Left colon (tissue), 2 donors: ENCODE data around the gene EEFSEC. TPM values are rescaled to one million over a fixed set of nuclear protein-coding genes. Genes with fewer than 3 reads are reported as not detected.

Source experiments
- ATAC-seq: fragments of 200-7000 bp; cut with Tn5 transposase; one replicate; pipeline ENCODE4 v1.9.1; 2020; ENCODE audit warnings: mild to moderate bottlenecking, moderate library complexity
- DNase-seq, 2 donors: peaks; one replicate each; pipeline ENCODE4 v3.0.0-alpha.2; 2020
- intact Hi-C, 2 donors: fragments of 100-400 bp; cut with DNase I in 1 of 2; cut with micrococcal nuclease in 1 of 2; formaldehyde crosslinking; loops; one replicate each; pipeline versions ENCODE4 v1.11.2 to v1.14.0; 2022; cut with DNase I, micrococcal nuclease
- total RNA-seq, 2 donors: library from RNA; stranded (reverse); fragmentation: NEBNext Ultra II Directional; extraction: Animal tissue kit (Norgen Biotek cat#: 25700); gene quantifications; one replicate each; pipeline ENCODE4 v1.2.1, GENCODE V29; 2021
- donor health status: DM: no; HTN: no; CAD: no.
- donor health status: DM: yes; HTN: yes; CAD: no.

Gene EEFSEC
- total RNA-seq, 2 donors from 2014 or later, result 7.3 to 10.5 TPM

GRCh38 chr3:128294999-128295468 is 141.8 kb downstream of the EEFSEC start:
- intact Hi-C loops, result no loop called here
- DNase-seq, result no peak

GRCh38 chr3:128296469-128297251 is 143.4 kb downstream of the EEFSEC start:
- DNase-seq (no peak), ATAC-seq (no peak)
- intact Hi-C loops, result no loop called here

More at GRCh38 chr3:128294999-128295468, 141.8 kb downstream of the EEFSEC start:
- ATAC-seq, result no peak

- DNase-seq, result peak in 1 of 2 donors; percentile 23
- intact Hi-C loops, result no loop called here
Observed at GRCh38 chr3:128297401-128298138, 144.3 kb downstream of the EEFSEC start.

DNA sequence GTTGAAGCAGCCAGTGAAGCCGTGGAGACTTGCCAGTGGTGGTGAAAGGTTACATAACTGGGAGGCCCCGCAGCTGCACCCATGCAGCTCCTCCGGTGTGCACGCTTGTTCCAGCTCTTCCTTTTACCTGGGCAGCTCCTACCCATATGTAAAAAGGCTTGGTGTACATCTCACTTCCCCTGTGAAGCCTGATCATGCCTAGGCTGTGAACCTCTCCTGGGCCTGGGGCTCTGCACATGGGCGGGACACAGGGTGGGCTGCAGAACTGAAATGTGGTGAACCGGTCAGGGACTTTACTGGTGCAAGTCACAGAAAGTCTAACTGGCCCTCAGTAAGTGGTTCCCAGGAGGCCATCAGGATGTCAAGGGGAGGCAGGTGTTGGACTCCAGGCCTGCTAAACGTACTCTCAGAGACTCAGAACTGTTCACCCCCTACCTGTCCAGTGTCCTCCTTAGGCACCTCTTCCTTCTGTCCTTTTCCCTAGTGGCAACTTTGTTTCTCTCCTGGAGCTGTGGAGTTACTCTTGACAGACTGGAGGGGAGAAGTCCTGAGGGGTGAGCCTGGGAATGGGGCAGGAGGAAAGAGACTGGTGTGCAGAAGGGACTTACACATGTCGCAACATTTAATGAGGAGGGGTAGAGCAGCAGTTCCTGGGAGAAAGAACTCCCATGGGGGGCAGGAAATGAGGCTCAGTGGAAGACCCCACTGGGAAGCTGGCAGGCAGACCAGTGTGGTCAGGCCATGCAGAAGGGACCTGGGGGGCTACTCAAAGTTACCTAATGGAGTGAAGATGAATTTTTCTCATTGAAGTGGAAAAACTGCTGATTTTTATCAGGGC is 148.1 kb downstream of the EEFSEC start:
- DNase-seq, result no peak
- intact Hi-C loops, result no loop called here

More at GRCh38 chr3:128297401-128298138, 144.3 kb downstream of the EEFSEC start:
- no peak for ATAC-seq

DNA sequence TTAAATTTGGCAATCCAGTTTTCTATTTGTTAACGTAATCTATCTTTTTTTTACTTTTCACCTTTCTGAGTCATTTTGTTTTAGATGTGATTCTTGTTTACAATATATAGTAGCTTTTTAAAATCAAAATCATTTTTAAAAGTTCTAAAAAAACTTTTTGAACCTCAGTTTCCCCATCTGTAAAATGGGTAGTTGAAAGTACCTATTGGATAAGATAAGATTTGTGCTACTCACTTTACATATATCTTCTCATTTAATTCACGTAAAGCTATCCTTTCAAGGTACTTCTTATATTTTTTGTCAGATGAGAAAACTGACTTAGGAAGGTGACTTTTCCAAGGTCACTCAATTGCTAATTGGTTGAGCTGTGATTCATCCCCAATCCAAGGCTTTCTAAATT is 153.2 kb downstream of the EEFSEC start:
- ATAC-seq (no peak), DNase-seq (no peak)
- intact Hi-C loops, result no loop called here

More for the DNA sequence above, 148.1 kb downstream of the EEFSEC start:
- ATAC-seq, result no peak

GRCh38 chr3:128307029-128307633 is 153.8 kb downstream of the EEFSEC start:
- ATAC-seq, result peak; percentile 74
- no peak for DNase-seq
- intact Hi-C loops, result no loop called here

DNA sequence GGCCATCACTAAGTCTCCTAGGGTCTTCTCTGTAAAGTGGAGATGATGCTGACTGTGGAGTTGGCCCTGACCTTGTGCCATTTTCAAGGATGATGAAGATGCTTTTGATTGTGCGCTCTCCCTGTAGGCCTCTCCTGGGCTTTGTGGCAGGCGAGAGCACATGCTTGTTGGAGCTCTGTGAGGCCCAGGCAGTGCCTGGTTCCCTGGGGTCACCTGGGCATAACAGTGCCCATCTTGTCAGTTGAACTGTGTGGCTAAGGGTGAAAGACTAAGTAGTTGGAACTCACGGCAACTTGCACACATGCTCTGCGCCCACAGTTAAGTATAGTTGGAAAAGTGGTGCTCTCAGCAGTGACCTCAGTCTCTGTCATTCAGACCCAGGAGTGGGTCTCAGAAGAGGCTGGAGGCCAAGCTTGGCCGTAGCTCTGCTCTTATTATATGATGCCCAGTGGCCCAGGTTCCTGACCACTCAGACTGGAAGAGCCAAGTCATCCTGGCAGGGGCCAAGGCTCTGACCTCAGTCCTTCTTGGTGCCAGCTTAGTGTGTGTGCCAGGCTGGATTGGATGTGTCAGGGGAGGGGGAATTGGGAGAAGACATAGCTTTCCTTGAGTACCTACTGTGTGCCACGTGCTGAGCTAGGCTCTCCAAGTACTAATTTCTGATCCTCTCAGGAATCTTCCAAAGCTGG is 154.6 kb downstream of the EEFSEC start:
- no peak for DNase-seq
- intact Hi-C loops, result no loop called here
- ATAC-seq, result no peak

DNA sequence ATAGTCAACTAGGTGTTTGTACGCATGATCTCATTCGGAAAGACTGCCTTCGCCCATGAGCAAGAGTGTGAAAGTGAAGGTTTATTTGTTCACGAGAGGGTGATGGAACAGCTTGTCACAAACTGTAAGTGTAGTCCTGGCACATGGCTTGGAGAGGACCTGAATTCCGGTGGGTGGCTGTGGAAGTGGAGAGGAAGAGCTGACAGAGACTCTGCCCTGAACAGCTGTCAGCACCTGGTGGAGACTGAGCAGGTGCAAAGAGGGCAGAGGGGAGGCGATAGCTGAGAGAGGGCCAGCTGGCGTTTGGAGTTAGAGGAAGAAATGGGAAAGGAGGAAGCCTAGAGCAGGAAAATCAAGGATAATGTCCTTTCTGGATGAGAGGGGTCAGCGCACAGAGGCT is 155.7 kb downstream of the EEFSEC start:
- ATAC-seq, result no peak
- DNase-seq, result no peak
- intact Hi-C loops, result no loop called here

DNA sequence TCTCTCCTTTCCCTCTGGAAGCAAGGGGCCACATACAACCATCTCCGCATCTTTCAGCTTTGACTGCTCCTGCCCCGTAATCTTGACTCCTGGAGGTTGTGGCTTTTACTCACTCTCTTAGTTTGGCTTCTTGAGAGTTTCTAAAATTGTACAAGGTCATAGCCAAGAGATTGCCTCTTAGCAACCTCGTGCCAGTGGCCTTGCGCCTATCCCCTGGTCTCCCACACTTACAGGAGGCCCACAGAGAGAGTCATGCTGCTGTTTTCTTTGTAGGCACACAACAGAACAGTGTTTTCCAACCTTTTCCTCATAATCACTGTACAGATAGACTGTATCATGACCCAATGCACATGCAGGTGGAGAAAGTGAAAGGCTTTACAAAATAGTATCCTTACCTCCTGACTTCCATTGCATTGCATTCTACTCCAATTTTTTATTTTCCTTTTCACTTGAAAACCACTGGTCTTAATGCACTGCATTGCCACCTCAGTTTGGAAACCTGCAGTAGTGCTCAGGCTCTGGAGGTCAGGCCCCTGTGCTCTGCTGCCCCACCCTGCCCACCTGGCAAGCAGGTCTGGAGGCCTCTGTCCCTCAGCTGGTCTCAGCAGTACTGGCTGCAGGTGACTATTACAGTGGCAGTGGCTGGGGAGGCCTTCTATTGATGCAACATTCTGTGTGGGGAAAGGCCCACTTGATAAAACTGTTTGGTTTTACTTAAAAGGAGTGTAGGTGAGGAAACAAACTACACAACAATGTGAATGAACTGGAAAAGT is 157.2 kb downstream of the EEFSEC start:
- ATAC-seq (no peak), DNase-seq (no peak)
- intact Hi-C loops, result no loop called here

DNA sequence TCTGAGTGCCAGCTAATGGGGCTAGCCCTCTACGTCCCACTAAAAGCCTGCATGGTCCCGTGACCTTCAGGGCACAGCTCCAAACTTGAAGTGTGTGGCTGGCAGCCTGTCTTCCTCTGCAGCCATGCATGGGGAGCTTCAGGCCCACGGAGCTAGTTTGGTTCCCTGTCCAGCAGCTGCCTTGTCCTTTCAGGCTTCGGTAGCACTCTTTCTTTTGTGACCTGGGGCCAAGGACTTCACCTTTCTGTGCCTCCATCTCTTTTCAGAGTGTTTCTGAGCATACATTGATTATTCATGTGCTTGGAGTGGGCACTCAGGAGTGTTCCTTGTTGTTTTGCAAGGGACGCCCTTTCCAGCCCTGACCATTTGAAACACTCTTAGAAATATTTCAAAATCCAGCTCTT is 158.2 kb downstream of the EEFSEC start:
- DNase-seq (no peak), ATAC-seq (no peak)
- intact Hi-C loops, result no loop called here

DNA sequence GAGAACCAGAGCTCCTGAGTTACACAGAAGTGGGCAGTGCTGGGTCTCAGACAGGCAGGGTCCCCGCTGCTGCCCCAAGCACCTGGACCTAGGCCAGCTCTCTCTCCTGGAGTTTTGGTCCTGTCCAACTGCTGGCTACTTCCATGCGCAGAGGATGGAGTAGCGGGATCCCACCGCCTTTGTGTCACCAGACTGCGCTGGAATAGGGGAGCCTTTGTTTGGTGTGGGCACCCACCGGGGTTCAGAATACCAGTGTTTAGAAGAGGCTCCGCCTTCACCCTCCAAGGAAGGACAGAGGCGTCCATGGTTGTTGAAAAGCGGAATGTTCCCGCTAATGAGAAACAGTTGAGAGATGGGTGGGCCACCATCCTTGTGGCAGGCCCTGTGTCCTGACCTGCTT is 159.0 kb downstream of the EEFSEC start:
- ATAC-seq (no peak), DNase-seq (no peak)
- intact Hi-C loops, result no loop called here

GRCh38 chr3:128313071-128313725 is 159.9 kb downstream of the EEFSEC start:
- no peak for ATAC-seq
- DNase-seq, result no peak
- intact Hi-C loops, result no loop called here

DNA sequence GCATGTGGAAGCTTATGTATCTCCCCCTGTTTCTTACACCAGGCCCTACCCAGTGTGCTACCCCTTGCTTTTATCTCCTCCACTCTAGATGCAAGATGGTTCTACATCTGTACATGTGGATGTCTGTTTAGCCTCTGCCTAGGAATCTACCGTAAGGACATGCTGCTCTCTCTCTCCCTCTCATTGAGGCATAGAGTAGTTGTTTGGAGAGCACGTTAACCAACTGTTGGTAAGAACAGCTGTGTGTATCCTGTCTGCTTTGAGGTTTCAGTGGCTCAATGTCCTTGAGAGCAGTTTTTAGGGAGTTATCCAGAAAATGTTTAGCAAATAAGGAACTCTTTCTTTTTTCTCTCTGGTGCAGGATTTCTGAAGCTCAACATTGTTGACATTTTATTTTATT is 160.7 kb downstream of the EEFSEC start:
- DNase-seq (no peak), ATAC-seq (no peak)
- intact Hi-C loops, result no loop called here

- intact Hi-C loops, result no loop called here
- DNase-seq (no peak), ATAC-seq (no peak)
Observed at GRCh38 chr3:128315313-128315712, 162.0 kb downstream of the EEFSEC start.

DNA sequence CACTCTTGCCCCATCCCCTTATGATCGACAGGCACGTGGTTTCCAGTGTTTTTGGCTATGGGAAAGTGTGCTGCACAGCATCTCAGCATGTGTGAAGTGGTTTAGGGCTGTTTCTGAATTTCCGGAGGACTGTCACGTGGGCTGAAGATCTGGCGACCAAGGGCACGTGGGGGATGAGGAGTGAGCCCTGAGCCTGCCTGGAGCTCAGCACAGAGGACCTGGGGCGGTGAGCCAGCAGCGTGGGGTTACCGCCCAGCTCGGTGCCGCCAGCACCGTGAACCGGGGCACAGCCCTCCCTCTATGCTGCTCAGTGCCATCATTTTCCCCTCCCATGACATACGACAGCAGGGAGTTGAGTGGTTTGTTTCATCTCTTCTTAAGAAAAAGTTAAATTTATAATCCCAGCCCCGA is 163.2 kb downstream of the EEFSEC start:
- ATAC-seq, result no peak
- intact Hi-C loops, result no loop called here
- DNase-seq, result peak in 1 of 2 donors; percentile 17

- intact Hi-C loops, result no loop called here
- ATAC-seq, result no peak
- DNase-seq, result no peak
Observed at GRCh38 chr3:128317101-128317697, 163.9 kb downstream of the EEFSEC start.
